AG08395 (cell line): ENCODE results near the gene OCA2.
"Not testable (repeated sequence)": the region's sequence is repeated elsewhere in the genome, so short reads cannot be mapped to it uniquely, and the experiment has no call there.

Source experiments
- DNase-seq: peaks from one replicate; pipeline ENCODE4 v3.0.0; 2012; ENCODE audit warnings: mixed read lengths, low spot score

OCA2 gene

DNA sequence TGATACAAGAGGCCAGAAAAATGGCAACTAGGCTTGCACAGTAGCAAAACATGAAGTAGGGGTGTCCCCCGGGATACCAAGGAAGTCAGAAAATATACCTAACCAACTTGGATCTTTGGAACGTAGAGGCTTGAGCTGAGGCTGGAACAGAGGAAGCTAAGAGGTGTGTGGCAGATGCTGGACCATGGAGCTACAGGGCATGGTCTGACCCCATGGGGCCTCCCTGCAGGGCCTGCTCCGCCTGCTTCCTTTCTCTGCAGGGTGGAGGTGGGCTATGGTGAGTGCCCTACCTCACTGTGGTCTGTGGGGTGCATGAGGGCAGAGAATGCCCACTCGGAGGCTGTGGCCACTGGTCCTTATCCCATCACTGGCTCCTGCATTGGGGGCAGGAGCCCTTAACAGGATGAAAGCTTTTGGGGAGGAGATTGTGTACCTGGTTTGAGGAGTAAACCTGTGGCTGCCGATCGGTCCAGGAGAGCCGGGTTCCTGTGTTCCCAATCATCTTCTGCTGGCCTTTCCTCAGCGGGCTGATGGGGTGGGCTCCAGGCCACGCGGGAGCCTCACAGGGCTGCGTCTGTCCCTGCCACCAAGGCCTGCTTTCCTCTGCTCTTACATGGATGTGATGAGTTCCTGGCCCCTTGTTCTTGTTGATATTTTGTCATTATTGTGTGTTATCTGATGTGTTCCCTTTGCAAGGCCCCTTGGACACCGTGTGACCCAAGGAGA lies 96.8 kb downstream of the OCA2 start:
- DNase-seq: no peak

GRCh38 chr15:28001641-28002040 lies 97.5 kb downstream of the OCA2 start:
- no peak for DNase-seq

DNA sequence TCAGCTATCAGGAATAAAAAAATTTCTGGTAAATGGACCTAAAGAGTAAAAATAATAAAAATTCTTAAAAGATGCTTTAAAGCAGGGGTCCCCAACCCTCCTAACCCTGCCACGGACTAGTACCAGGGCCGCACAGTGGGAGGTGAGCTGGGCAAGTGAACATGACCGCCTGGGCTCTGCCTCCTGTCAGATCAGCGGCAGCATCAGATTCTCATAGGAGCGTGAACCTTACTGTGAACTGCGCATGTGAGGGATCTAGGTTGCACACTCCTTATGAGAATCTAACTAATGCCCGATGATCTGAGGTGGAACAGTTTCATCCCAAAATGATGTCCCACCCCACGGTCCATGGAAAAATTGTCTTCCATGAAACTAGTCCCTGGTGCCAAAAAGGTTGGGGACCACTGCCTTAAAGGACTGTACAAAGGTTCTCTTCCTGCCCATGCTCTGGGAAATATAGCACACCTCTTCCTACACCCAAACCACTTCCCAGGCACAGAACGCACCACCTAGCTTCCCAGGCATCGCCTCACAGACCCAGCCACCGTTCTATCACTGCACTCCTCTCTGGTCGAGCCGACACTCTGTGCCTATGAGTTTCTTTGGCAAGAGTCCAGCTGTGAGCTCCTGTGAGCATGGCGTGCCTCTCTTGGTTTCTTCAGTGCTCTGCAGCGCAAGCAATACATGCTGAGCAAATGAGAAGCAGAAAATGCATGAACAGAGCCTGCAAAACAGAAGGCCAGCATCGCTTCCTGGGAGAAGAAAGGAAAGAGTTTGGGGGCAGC lies 104.9 kb downstream of the OCA2 start:
- no peak for DNase-seq

DNA sequence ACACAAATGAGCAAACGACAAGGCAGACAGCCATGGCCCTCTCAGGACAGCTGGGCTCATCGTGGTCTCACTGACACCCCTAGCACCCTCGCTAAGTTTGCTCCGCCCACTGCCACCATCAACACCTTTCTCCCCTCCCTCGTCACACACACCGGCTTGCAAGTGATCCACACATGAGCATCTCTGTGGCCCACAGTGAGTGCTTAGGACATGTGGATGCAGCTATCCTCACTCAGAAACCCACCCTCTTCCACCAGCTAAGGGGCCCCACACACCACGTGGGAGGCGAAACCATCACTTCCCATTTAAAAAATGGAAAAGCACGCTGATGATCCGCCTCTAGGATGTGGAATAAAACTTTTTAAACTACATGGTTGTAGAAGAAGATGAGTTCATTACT lies 105.6 kb downstream of the OCA2 start:
- no peak for DNase-seq

DNA sequence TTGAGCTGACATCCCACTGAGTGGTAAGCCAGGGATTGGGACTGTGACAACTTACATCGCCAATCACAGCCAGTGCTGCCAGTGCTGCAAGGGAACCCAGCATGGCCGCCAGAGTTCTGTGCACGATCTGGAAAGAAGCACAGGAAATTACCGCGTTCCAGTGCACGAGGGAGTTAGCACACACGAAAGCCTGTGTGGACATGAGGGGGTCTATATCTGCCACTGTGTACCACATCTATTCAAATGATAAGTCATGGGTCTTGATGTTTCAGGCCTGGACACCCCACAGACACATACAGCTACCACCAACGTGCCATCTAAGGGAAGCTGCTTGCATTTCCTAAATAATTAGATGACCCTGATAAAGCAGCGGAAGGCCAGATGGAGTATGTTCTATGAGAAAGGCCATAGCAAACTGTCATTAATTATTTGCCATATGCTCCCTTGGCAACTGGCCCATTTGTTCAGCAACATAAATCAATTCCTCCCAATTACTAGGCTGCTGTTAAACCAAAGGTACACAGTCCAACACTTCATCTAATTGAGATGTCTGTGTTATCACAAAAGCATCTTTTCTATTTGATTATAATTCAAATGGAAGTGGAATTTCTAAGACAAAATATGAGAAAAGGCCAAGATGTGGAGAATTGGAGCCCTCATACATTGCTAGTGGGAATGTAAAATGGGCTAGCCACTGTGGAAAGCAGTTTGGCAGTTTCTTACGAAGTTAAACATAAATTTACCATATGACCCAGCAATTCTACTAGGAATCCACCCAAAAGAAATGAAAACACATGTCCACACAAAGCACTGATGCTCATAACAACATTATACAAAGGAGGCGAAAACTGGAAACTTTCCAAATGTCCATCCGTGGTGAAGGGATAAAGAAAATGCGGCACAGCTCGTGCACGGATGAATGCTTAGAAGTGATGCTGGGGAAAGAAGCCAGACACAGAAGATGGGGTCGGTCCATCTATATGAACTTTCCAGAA lies 108.3 kb downstream of the OCA2 start:
- no peak for DNase-seq

- DNase-seq: no peak
Observed at GRCh38 chr15:27989838-27990237, 109.3 kb downstream of the OCA2 start.

GRCh38 chr15:27989427-27989826 lies 109.7 kb downstream of the OCA2 start:
- no peak for DNase-seq

DNA sequence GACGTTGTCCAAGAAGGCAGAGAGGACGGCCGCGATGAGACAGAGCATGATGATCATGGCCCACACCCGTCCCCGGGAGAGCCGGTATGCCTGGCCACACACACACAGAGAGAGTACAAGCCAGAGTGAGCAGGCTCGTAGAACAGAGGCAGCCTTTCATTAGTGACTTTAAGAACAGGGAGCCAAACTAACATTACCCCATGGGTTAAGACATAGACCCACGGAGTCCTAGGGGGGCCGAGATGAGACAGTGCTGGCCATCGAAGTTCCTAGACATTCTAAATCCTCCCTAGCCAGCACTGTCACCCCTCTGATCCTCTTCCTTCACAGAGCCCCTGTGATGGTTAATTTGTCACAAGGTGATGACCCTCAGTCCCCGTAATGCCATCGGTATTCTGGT lies 114.0 kb downstream of the OCA2 start:
- no peak for DNase-seq

GRCh38 chr15:27983496-27983895 lies 115.6 kb downstream of the OCA2 start:
- DNase-seq: no peak

GRCh38 chr15:27977696-27978095 lies 121.4 kb downstream of the OCA2 start:
- DNase-seq: no peak

- DNase-seq: no peak
Observed at GRCh38 chr15:27973886-27974285, 125.2 kb downstream of the OCA2 start.

GRCh38 chr15:27970661-27971392 lies 128.3 kb downstream of the OCA2 start:
- no peak for DNase-seq

DNA sequence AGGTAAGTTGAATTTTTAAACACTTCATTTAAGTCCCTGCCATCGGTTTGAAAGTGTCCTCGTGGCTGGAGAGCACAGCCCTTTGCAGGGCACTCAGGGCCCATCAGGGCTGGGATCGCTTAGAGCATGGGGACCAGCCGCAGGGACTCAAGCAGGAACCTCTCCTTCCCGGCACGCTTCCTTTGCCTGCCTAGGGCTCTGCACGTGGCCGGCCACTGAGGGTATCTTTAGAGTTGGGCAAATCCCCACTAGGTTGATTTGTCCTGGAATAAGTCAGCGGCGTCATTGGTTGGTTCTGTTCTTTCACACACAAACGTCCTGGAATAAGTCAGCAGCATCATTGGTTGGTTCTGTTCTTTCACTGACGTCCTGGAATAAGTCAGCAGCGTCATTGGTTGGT lies 131.6 kb downstream of the OCA2 start:
- no peak for DNase-seq

DNA sequence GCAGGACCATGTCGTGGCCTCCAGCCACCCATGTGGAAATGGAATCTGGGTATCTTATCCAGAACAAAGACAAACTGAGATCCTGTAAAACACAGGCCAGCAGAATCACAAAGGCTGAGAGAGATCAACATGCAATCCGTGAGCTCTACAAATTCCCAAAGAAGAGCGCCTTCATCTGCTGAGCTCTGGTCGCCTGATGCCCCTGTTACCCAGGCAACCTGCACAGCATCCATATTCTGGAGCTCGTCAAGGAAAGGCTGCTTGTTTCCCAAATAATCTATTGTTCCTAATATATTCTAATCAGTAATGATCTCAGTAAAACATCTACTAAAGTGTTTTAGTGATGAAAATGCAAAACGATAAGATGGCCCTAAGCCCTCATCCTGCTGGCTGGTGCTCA lies 133.6 kb downstream of the OCA2 start:
- DNase-seq: no peak

- DNase-seq: no peak
Observed at GRCh38 chr15:27961801-27962200, 137.3 kb downstream of the OCA2 start.

DNA sequence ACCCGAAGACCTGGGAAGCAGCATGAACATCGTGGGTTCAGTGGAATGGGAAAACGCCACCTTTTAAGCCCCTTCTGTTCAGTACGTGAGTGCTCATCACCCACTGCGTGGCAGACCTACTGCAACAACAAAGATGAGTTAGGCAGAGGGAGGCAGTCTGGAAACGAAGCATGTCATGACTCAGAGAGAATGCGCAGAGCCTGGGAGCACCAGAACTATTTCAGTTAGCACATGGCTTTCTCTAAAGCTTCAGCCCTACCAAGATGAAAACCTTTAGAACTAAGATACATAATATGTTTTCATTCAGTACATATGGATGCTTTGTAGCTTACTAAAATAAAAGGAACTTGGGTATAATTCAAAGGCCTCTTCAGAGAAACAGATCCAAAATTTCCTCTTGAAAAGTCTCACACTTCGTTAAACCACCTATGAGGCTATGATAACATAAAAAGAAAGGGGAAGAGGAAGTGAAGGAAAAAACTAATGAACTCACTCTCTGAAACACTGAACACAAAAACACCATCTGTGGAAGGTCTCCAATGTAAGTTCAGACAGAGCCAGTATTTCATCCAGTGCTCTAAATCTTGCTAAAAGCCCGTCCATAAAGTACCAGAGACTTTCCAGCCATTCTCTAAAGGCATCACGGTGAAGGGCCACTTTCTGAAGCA lies 140.1 kb downstream of the OCA2 start:
- no peak for DNase-seq

DNA sequence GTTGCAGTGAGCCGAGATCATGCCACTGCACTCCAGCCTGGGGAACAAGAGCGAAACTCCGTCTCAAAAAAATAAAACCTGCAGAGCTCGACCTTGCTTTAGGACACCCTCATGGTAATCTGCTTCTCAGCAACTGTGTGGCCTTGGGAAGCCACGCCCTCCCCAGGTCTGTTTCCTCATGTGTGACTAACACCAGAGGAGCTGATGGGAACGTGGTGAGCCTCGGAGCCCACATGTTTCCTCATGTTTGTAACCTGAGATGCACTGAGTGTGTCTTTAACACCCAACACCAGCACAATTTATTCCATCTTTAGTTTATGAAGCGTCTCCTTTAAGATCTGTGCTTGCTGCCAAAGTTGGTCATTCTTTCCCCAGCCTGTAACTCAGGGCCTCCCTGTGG lies 142.8 kb downstream of the OCA2 start:
- no peak for DNase-seq

DNA sequence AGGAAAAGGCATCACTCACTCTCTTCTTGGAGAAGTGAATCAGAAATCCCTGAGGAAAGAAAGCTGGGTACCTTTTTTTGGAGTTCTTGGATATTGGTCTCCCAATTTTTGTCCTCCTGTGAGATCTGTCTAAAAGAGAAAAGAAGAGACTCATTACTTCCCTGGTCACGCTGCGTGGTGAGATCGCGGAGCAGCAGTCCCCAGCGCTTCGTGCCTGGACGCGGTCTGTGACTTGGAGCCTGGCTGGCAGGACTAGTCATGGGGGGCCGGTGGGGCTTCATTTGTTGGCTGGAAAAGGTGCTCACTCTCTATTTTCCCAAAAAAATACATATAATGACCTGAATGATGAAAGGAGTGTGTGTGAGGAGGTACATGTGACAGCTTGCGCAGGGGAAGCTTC lies 144.0 kb downstream of the OCA2 start:
- no peak for DNase-seq

DNA sequence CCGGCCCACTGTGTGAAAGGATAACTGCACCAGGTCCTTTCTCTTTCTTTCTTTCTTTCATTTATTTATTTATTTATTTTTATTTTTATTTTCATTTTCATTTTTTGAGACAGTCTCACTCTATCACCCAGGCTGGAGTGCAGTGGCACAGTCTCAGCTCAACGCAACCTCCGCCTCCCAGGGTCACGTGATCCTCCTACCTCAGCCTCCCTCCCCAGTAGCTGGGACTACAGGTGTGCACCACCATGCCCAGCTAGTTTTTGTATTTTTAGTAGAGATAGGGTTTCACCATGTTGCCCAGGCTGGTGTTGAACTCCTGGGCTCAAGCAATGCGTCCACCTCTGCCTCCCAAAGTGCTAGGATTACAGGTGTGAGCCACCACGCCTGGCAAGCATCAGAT lies 146.5 kb downstream of the OCA2 start:
- not testable (repeated sequence) for DNase-seq

- DNase-seq: no peak
Observed at GRCh38 chr15:27951191-27951890, 147.8 kb downstream of the OCA2 start.

DNA sequence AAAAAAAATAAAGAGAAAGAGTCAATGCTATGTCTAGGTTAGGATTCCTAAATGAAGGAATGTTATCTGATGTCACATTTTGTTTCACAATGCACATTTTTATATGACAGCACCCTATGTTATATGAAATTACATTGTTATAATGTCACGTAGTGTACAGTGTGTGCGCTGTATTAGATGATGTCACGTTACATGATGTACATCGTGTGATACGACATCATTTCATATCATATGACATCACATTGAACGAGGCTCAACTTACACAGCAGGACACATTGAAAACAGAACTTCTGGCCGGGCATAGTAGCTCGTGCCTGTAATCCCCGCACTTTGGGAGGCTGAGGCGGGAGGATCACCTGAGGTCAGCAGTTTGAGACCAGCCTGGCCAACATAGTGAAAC lies 150.0 kb downstream of the OCA2 start:
- no peak for DNase-seq
